Central memory CD8-positive, alpha-beta T cell (primary cell): ENCODE data around the gene FOXJ2.
"Not testable (repeated sequence)": the region's sequence is repeated elsewhere in the genome, so short reads cannot be mapped to it uniquely, and the experiment has no call there.

Experiments
- ATAC-seq: fragments of 150-1000 bp; cut with Tn5 transposase; replicated peaks from 2 replicates; pipeline ENCODE4 v1.10.0; 2022; ENCODE audit warnings: mild to moderate bottlenecking, moderate FRiP score, moderate number of reproducible peaks; ENCODE audit not compliant: poor library complexity, severe bottlenecking; ENCODE audit errors: extremely low read depth
- DNase-seq, 2 donors: peaks; one replicate each; pipeline ENCODE4 v3.0.0; 2021; ENCODE audit warnings: low spot score in 2 of 2
- H3K27ac Mint-ChIP-seq: one replicate; pipeline ENCODE4 v1.8.0; 2022; ENCODE audit warnings: low read depth, mild to moderate bottlenecking, moderate library complexity, mixed read lengths
- H3K27me3 Mint-ChIP-seq: one replicate; pipeline ENCODE4 v1.8.0; 2022; ENCODE audit warnings: mixed read lengths
- H3K36me3 Mint-ChIP-seq: one replicate; pipeline ENCODE4 v1.8.0; 2022; ENCODE audit warnings: mild to moderate bottlenecking, moderate library complexity, mixed read lengths; ENCODE audit not compliant: insufficient read depth
- H3K4me1 Mint-ChIP-seq: one replicate; pipeline ENCODE4 v1.8.0; 2022; ENCODE audit warnings: mixed read lengths
- H3K4me3 Mint-ChIP-seq: one replicate; pipeline ENCODE4 v1.8.0; 2022; ENCODE audit warnings: mild to moderate bottlenecking, moderate library complexity, mixed read lengths
- H3K9me3 Mint-ChIP-seq: one replicate; pipeline ENCODE4 v1.8.0; 2022; ENCODE audit warnings: mixed read lengths

FOXJ2 gene

GRCh38 chr12:8011331-8011730 is 21.2 kb upstream of the FOXJ2 start:
- Mint-ChIP-seq H3K27me3 (peaks cover 33% of the 10 kb centered on the region), H3K36me3 (no peaks in the 10 kb centered on the region), H3K4me3 (no peak overlapping the region), H3K9me3 (no peaks in the 10 kb centered on the region), H3K27ac (no peak overlapping the region), H3K4me1 (no peaks in the 10 kb centered on the region)
- no peak for DNase-seq
- ATAC-seq, result no peak

- Mint-ChIP-seq H3K9me3 (no peaks in the 10 kb centered on the region), H3K27ac (no peak overlapping the region), H3K4me3 (no peak overlapping the region), H3K4me1 (no peaks in the 10 kb centered on the region), H3K27me3 (peaks cover 46% of the 10 kb centered on the region), H3K36me3 (no peaks in the 10 kb centered on the region)
- DNase-seq (no peak), ATAC-seq (no peak)
Observed at GRCh38 chr12:8012651-8013309, 19.7 kb upstream of the FOXJ2 start.

- ATAC-seq (no peak), DNase-seq (no peak)
- Mint-ChIP-seq H3K9me3 (no peaks in the 10 kb centered on the region), H3K27me3 (peaks cover 47% of the 10 kb centered on the region), H3K4me3 (no peak overlapping the region), H3K27ac (no peak overlapping the region), H3K4me1 (peaks cover 7% of the 10 kb centered on the region), H3K36me3 (no peaks in the 10 kb centered on the region)
Observed at GRCh38 chr12:8014836-8015235, 17.7 kb upstream of the FOXJ2 start.

- H3K27me3 Mint-ChIP-seq, result peaks cover 36% of the 10 kb centered on the region
- ATAC-seq, H3K27ac Mint-ChIP-seq, H3K36me3 Mint-ChIP-seq, H3K9me3 Mint-ChIP-seq, H3K4me3 Mint-ChIP-seq, H3K4me1 Mint-ChIP-seq, DNase-seq: not testable (repeated sequence)
Observed at GRCh38 chr12:8018213-8018612, 14.3 kb upstream of the FOXJ2 start.

- H3K27me3 Mint-ChIP-seq, result peaks cover 36% of the 10 kb centered on the region
- no peaks in the 10 kb centered on the region for H3K36me3 Mint-ChIP-seq
- no peak for DNase-seq
- peaks cover 7% of the 10 kb centered on the region for H3K4me1 Mint-ChIP-seq
- H3K9me3 Mint-ChIP-seq, result no peaks in the 10 kb centered on the region
- ATAC-seq, result peak; percentile 60
- H3K27ac Mint-ChIP-seq, result no peak overlapping the region
- H3K4me3 Mint-ChIP-seq, result peak overlapping the region; percentile 63
Observed at GRCh38 chr12:8018666-8019581, 13.6 kb upstream of the FOXJ2 start.

GRCh38 chr12:8026291-8026900 is 6.1 kb upstream of the FOXJ2 start:
- ATAC-seq, result peak; percentile 97
- peak overlapping the region; percentile 95 for H3K4me3 Mint-ChIP-seq
- H3K36me3 Mint-ChIP-seq, result peaks cover 12% of the 10 kb centered on the region
- peak overlapping the region; percentile 98 for H3K27ac Mint-ChIP-seq
- peak; percentile 84 to 97 for DNase-seq
- peaks cover 14% of the 10 kb centered on the region for H3K4me1 Mint-ChIP-seq
- H3K9me3 Mint-ChIP-seq, result no peaks in the 10 kb centered on the region
- no peaks in the 10 kb centered on the region for H3K27me3 Mint-ChIP-seq

- H3K9me3 Mint-ChIP-seq, result no peaks in the 10 kb centered on the region
- peak overlapping the region; percentile 95 for H3K4me3 Mint-ChIP-seq
- H3K4me1 Mint-ChIP-seq, result peaks cover 19% of the 10 kb centered on the region
- ATAC-seq (no peak), DNase-seq (no peak)
- peak overlapping the region; percentile 98 for H3K27ac Mint-ChIP-seq
- peaks cover 16% of the 10 kb centered on the region for H3K36me3 Mint-ChIP-seq
- H3K27me3 Mint-ChIP-seq, result no peaks in the 10 kb centered on the region
Observed at GRCh38 chr12:8027856-8028255, 4.7 kb upstream of the FOXJ2 start.

- peaks cover 23% of the 10 kb centered on the region for H3K4me1 Mint-ChIP-seq
- ATAC-seq, result no peak
- H3K27ac Mint-ChIP-seq, result no peak overlapping the region
- DNase-seq, result no peak
- no peaks in the 10 kb centered on the region for H3K27me3 Mint-ChIP-seq
- peaks cover 18% of the 10 kb centered on the region for H3K36me3 Mint-ChIP-seq
- no peaks in the 10 kb centered on the region for H3K9me3 Mint-ChIP-seq
- H3K4me3 Mint-ChIP-seq, result peak overlapping the region; percentile 95
Observed at GRCh38 chr12:8028267-8028666, 4.2 kb upstream of the FOXJ2 start.

GRCh38 chr12:8030189-8030588 is 2.3 kb upstream of the FOXJ2 start:
- no peak overlapping the region for H3K27ac Mint-ChIP-seq
- DNase-seq (no peak), ATAC-seq (no peak)
- no peaks in the 10 kb centered on the region for H3K27me3 Mint-ChIP-seq
- H3K36me3 Mint-ChIP-seq, result peaks cover 20% of the 10 kb centered on the region
- H3K9me3 Mint-ChIP-seq, result no peaks in the 10 kb centered on the region
- H3K4me3 Mint-ChIP-seq, result no peak overlapping the region
- H3K4me1 Mint-ChIP-seq, result peaks cover 42% of the 10 kb centered on the region

DNA sequence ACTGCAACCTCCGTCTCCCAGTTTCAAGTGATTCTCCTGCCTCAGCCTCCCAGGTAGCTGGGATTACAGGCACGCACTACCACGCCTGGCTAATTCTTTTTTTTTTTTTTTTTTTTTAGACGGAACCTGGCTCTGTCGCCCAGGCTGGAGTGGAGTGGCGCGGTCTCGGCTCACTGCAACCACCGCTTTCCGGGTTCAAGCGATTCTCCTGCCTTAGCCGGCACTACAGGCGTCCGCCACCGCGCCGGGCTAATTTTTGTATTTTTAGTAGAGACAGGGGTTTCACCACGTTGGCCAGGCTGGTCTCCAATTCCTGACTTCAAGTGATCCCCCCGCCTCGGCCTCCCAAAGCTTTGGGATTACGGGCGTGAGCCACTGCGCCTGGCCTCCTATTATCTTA is 1.5 kb upstream of the FOXJ2 start:
- ATAC-seq, H3K27ac Mint-ChIP-seq, DNase-seq, H3K9me3 Mint-ChIP-seq, H3K27me3 Mint-ChIP-seq: not testable (repeated sequence)
- Mint-ChIP-seq H3K4me1 (peaks cover 49% of the 10 kb centered on the region), H3K36me3 (peaks cover 19% of the 10 kb centered on the region), H3K4me3 (peak overlapping the region; percentile 88)

DNA sequence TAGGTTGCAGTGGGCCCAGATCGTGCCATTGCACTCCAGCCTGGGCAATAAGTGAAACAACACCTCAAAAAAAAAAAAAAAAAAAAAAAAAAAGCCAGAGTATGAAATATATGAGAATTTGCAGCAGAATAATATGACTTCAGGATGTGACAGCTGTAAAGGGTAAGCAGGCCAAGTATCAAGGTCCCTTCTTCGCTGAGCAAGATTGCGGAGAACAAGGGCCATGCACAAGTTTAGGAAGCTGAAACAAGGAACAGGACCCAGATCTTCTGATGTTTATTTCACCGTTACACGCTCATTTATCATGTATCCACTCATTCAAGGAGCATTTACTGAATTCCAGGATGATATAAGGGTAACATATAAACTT is 659 bp upstream of the FOXJ2 start:
- ATAC-seq, result no peak
- Mint-ChIP-seq H3K36me3 (peaks cover 11% of the 10 kb centered on the region), H3K9me3 (no peaks in the 10 kb centered on the region), H3K4me1 (peaks cover 49% of the 10 kb centered on the region), H3K4me3 (peak overlapping the region; percentile 88), H3K27me3 (no peaks in the 10 kb centered on the region), H3K27ac (peak overlapping the region; percentile 90)
- DNase-seq, result no peak

DNA sequence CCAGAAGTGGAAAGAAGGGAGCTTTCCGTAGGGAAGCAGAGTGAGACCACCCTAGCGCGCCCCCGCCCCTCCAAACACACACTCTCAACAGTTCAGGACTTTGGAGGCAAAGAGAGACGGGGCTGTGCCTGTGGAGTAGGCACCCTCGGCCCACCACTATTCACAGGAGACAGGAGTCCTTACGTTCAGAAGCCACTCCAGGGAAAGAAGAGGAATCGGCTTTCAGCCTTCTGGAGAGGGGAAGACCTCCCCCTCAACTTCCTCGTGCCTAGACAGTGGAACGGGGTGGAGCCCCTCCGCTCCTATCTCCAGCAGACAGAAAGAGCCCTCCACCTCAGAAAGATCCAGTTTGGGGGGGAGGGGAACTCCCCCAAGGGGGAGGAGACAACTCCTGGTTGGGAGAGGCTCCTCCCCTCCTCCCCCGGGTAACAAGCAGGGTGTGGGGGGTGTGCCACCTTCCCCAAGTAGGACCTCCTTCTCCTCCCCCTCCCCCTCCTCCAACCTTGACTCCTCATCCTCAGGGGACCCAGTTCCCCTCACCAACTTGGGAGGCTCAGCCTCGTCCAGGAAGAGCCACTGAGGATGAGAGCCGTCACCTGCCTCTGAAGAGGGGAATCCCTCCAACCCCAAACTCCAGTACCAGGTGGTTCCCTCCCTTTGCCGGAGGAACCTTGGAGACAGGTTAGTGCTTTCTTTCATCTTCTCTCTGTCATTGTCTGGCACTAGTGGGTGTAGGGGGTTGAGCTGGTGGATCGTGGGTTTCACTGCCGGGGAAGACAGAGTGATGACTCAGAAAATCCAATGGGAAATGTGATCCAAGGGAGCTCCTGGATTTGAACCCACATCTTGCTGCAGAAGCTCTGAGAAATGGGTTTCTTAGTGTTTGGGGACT is 883 bp downstream of the FOXJ2 start:
- peak overlapping the region; percentile 88 for H3K4me3 Mint-ChIP-seq
- ATAC-seq (peak; percentile 20), DNase-seq (no peak)
- peaks cover 60% of the 10 kb centered on the region for H3K4me1 Mint-ChIP-seq
- no peaks in the 10 kb centered on the region for H3K9me3 Mint-ChIP-seq
- H3K27ac Mint-ChIP-seq, result peak overlapping the region; percentile 90
- H3K27me3 Mint-ChIP-seq, result no peaks in the 10 kb centered on the region
- peaks cover 10% of the 10 kb centered on the region for H3K36me3 Mint-ChIP-seq
